SK-N-SH (cell line): ENCODE measurements around the gene CBLL2. TPM values are rescaled to one million over a fixed set of nuclear protein-coding genes. Genes with fewer than 3 reads are reported as not detected.

Experiments
- CTCF ChIA-PET: fragments of 300-600, 350-600 bp; formaldehyde crosslinking; extraction: SDS; loops from one replicate; lab custom pipeline; 2021; lab: Yijun Ruan, JAX
- POLR2A ChIA-PET: fragments of 350-600 bp; sonication (Branson Sonifier 250); formaldehyde crosslinking; extraction: SDS; loops from one replicate; lab custom pipeline; 2020; ENCODE audit warnings: antibody characterized with exemption, inconsistent platforms; lab: Yijun Ruan, JAX
- DNase-seq: peaks from one replicate; pipeline ENCODE4 v3.0.0; 2012
- H2AFZ ChIP-seq: fragments of 200-600 bp; sonication (generic); 2 replicates; pipeline ENCODE4 v1.8.1; 2016; ENCODE audit warnings: antibody characterized with exemption, mild to moderate bottlenecking, low read depth
- H3F3A ChIP-seq: fragments of 200-600 bp; sonication (generic); replicated peaks from 2 replicates; pipeline ENCODE3; 2016; ENCODE audit warnings: antibody characterized with exemption, mild to moderate bottlenecking; ENCODE audit not compliant: insufficient read depth
- H3K27ac ChIP-seq, 2 experiments: fragments of 200-500 bp in 1 of 2; fragments of 200-600 bp in 1 of 2; sonication (Bioruptor generic) in 1 of 2; sonication (generic), shearing (Covaris generic) in 1 of 2; 2 replicates each; pipeline versions ENCODE4 v1.5.1 to v1.6.1; 2014 to 2016; ENCODE audit warnings: low read depth in 2 of 2, inconsistent platforms in 1 of 2, low read length in 1 of 2, mild to moderate bottlenecking in 1 of 2, mixed read lengths in 1 of 2
- H3K27me3 ChIP-seq: fragments of 200-600 bp; sonication (generic), shearing (Covaris generic); 2 replicates; pipeline ENCODE4 v1.6.1; 2016; ENCODE audit warnings: mixed run types; ENCODE audit not compliant: insufficient read depth
- H3K36me3 ChIP-seq, 2 experiments: fragments of 200-500 bp in 1 of 2; fragments of 200-600 bp in 1 of 2; sonication (Bioruptor generic) in 1 of 2; sonication (generic) in 1 of 2; replicated peaks in 1 of 2; 2 replicates each; pipeline versions ENCODE3 to v1.5.1; 2014 to 2016; ENCODE audit warnings: low read length in 1 of 2, mild to moderate bottlenecking in 1 of 2; ENCODE audit not compliant: insufficient read depth in 2 of 2, control insufficient read depth in 1 of 2
- H3K4me1 ChIP-seq, 2 experiments: fragments of 200-500 bp in 1 of 2; fragments of 200-600 bp in 1 of 2; sonication (Bioruptor generic) in 1 of 2; sonication (generic), shearing (Covaris generic) in 1 of 2; 2 replicates each; pipeline versions ENCODE4 v1.5.1 to v1.6.1; 2014 to 2016; ENCODE audit warnings: low read depth in 1 of 2, low read length in 1 of 2, mixed run types in 1 of 2; ENCODE audit not compliant: insufficient read depth in 2 of 2, control insufficient read depth in 1 of 2
- H3K4me2 ChIP-seq: fragments of 200-600 bp; sonication (generic), shearing (Covaris generic); 2 replicates; pipeline ENCODE4 v1.6.1; 2017; ENCODE audit warnings: mixed run types
- H3K4me3 ChIP-seq, 2 experiments: fragments of 200-500 bp in 1 of 2; fragments of 200-600 bp in 1 of 2; sonication (Bioruptor generic) in 1 of 2; sonication (generic), shearing (Covaris generic) in 1 of 2; 2 replicates each; pipeline versions ENCODE4 v1.5.1 to v1.8.1; 2014 to 2016; ENCODE audit warnings: low read depth in 2 of 2, inconsistent platforms in 1 of 2, low read length in 1 of 2, mild to moderate bottlenecking in 1 of 2, mixed read lengths in 1 of 2, moderate library complexity in 1 of 2
- H3K79me2 ChIP-seq: fragments of 200-600 bp; sonication (generic); 2 replicates; pipeline ENCODE4 v1.8.1; 2017; ENCODE audit warnings: mild to moderate bottlenecking; ENCODE audit not compliant: insufficient read depth
- H3K9ac ChIP-seq: fragments of 200-600 bp; sonication (generic); 2 replicates; pipeline ENCODE4 v1.6.1; 2017; ENCODE audit warnings: mixed run types
- H3K9me2 ChIP-seq: fragments of 200-600 bp; sonication (generic); 2 replicates; pipeline ENCODE4 v1.6.1; 2017; ENCODE audit warnings: mixed run types
- H3K9me3 ChIP-seq: fragments of 200-600 bp; sonication (generic); 2 replicates; pipeline ENCODE4 v1.6.1; 2017; ENCODE audit warnings: mixed run types, mild to moderate bottlenecking, moderate library complexity
- H4K20me1 ChIP-seq: fragments of 200-600 bp; sonication (generic); 2 replicates; pipeline ENCODE4 v1.6.1; 2017; ENCODE audit warnings: mild to moderate bottlenecking, mixed run types; ENCODE audit not compliant: insufficient read depth
- EP300 ChIP-seq, 2 experiments: IDR thresholded peaks; 2 replicates each; pipeline versions ENCODE4 v1.4.0 to v1.6.1; 2012; ENCODE audit warnings: borderline replicate concordance in 1 of 2, low read depth in 1 of 2, low read length in 1 of 2
- FOSL2 ChIP-seq: IDR thresholded peaks from 2 replicates; pipeline ENCODE4 v1.4.0; 2012; ENCODE audit warnings: low read depth, mild to moderate bottlenecking, moderate library complexity, borderline replicate concordance
- FOXM1 ChIP-seq: IDR thresholded peaks from 2 replicates; pipeline ENCODE4 v1.4.0; 2012; ENCODE audit warnings: low read depth, mild to moderate bottlenecking
- GABPA ChIP-seq: IDR thresholded peaks from 2 replicates; pipeline ENCODE4 v1.4.0; 2012; ENCODE audit warnings: low read depth, mild to moderate bottlenecking
- GATA2 ChIP-seq: sonication (generic); formaldehyde crosslinking; IDR thresholded peaks from 2 replicates; pipeline ENCODE4 v1.5.0; 2020; ENCODE audit warnings: mild to moderate bottlenecking, missing genetic modification reagents
- JUND ChIP-seq: IDR thresholded peaks from 2 replicates; pipeline ENCODE4 v1.4.0; 2012
- MXI1 ChIP-seq: IDR thresholded peaks from 2 replicates; pipeline ENCODE4 v1.6.1; 2012; ENCODE audit warnings: mild to moderate bottlenecking, low read depth, low read length, improper control_type of control experiment
- NFIC ChIP-seq: IDR thresholded peaks from 2 replicates; pipeline ENCODE4 v1.4.0; 2012; ENCODE audit warnings: borderline replicate concordance
- RAD21 ChIP-seq: IDR thresholded peaks from 2 replicates; pipeline ENCODE4 v1.6.1; 2012; ENCODE audit warnings: mild to moderate bottlenecking, low read length
- SIN3A ChIP-seq: IDR thresholded peaks from 2 replicates; pipeline ENCODE4 v1.6.1; 2012; ENCODE audit warnings: low read depth, mild to moderate bottlenecking, low read length, moderate library complexity, borderline replicate concordance
- TCF12 ChIP-seq: IDR thresholded peaks from 2 replicates; pipeline ENCODE4 v1.4.0; 2012
- TEAD4 ChIP-seq: IDR thresholded peaks from 2 replicates; pipeline ENCODE4 v1.4.0; 2012; ENCODE audit warnings: mild to moderate bottlenecking, borderline replicate concordance; ENCODE audit not compliant: insufficient read depth
- YY1 ChIP-seq: IDR thresholded peaks from 2 replicates; pipeline ENCODE4 v1.4.0; 2012; ENCODE audit warnings: low read depth, mild to moderate bottlenecking
- WGBS: methylation state at CpG from one replicate; pipeline ENCODE4 v1.1.6; 2017; ENCODE audit warnings: low lambda C conversion rate; 5-methylcytosine and 5-hydroxymethylcytosine counted together
- polyA plus RNA-seq, 3 experiments: library from polyadenylated mRNA; depleted of rRNA; stranded (reverse); fragments of >200 nt; gene quantifications; 2 replicates each; pipeline ENCODE4 v1.2.3, GENCODE V29; 2012
- TF ChIP-seq, protein P1 (sequence below): fragments of 150-350 bp; IDR thresholded peaks from 2 replicates; pipeline ENCODE4 v1.6.1; 2017; ENCODE audit warnings: antibody characterized with exemption, low read length, low read depth, borderline replicate concordance

CBLL2 gene
- polyA plus RNA-seq, 1 of the 3 experiments (the other 2 are of a cell fraction): not detected

DNA sequence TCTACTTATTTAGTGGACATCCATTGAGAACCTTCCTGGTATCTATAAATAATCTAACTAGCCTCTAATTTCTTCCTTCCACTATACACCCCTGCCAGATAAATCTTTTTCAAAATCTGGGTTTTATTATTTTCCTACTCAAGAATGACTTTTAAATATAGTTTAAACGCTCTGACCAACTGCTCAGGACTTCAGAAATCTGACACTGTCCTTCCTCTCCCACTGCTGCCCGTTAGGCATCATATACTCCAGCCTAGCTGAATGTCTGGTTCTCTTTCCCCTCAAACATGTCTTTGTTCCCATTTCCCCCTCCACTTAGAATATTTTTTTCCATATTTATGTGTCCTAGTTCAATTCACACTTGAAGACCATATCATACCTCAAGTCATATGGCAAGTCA, 35.2 kb upstream of the CBLL2 start:
- CTCF ChIA-PET: no interaction called here
- 13% methylated on average over 2 of the region's 2 CpGs for WGBS
- no peak overlapping the region for H3K4me3 ChIP-seq

GRCh38 chrX:22246620-22247019, 26.1 kb upstream of the CBLL2 start:
- Histone ChIP-seq H3K9ac (no peak overlapping the region), H3K9me2 (no peaks in the 10 kb centered on the region), H2AFZ (peak overlapping the region; percentile 7; the same call in 1 of the 2 replicates), H3K4me2 (peak overlapping the region; percentile 13; the same call in 1 of the 2 replicates), H3K4me1 (0 out of 4 replicates have a peak, but pooled peaks cover 0 to 7% of the 10 kb centered on the region in 2 experiments), H3K9me3 (no peaks in the 10 kb centered on the region), H3F3A (peaks cover 21% of the 10 kb centered on the region), H3K4me3 (no peak overlapping the region), H4K20me1 (no peaks in the 10 kb centered on the region), H3K36me3 (no peaks in the 10 kb centered on the region), H3K79me2 (no peaks in the 10 kb centered on the region), H3K27me3 (no peaks in the 10 kb centered on the region), H3K27ac (peak overlapping the region in 1 of 2 experiments; percentile 53; a peak in 2 of 4 replicates)
- DNase-seq: no peak
- 12% methylated on average over 2 of the region's 2 CpGs for WGBS
- CTCF ChIA-PET: interaction anchor here (1.6 kb wide), 1 partner anchor 261 kb away, joined by 3 read pairs; no protein-coding TSS in a partner anchor
- POLR2A ChIA-PET: no interaction called here
- TF ChIP-seq FOSL2 (no peak), TEAD4 (no peak), YY1 (no peak), SIN3A (no peak), MXI1 (no peak)
- TF ChIP-seq, protein P1, sequence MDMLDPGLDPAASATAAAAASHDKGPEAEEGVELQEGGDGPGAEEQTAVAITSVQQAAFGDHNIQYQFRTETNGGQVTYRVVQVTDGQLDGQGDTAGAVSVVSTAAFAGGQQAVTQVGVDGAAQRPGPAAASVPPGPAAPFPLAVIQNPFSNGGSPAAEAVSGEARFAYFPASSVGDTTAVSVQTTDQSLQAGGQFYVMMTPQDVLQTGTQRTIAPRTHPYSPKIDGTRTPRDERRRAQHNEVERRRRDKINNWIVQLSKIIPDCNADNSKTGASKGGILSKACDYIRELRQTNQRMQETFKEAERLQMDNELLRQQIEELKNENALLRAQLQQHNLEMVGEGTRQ: no peak

More for the DNA sequence above, 35.2 kb upstream of the CBLL2 start:
- POLR2A ChIA-PET: no interaction called here
- H3K79me2 ChIP-seq: no peaks in the 10 kb centered on the region
- H3K4me2 ChIP-seq: peak overlapping the region; percentile 48; the same call in 1 of the 2 replicates
- no peaks in the 10 kb centered on the region for H3K9me2 ChIP-seq
- H3K27me3 ChIP-seq: no peaks in the 10 kb centered on the region
- no peak overlapping the region for H3K9ac ChIP-seq
- H3K4me1 ChIP-seq: no peaks in the 10 kb centered on the region
- no peaks in the 10 kb centered on the region for H3K9me3 ChIP-seq
- H2AFZ ChIP-seq: no peak overlapping the region; the same call in 1 of the 2 replicates
- no peak for DNase-seq
- H3K27ac ChIP-seq: peak overlapping the region in 1 of 2 experiments; percentile 66; a peak in 2 of 4 replicates
- H4K20me1 ChIP-seq: no peaks in the 10 kb centered on the region
- TF ChIP-seq EP300 (IDR thresholded peaks at IDR 0.05; ENCODE audit: borderline replicate concordance in 1 of 2, low read depth in 1 of 2, low read length in 1 of 2) (no peak), FOSL2 (no peak), FOXM1 (no peak), SIN3A (no peak), RAD21 (no peak), GABPA (no peak)
- no peaks in the 10 kb centered on the region for H3K36me3 ChIP-seq
- peaks cover 10% of the 10 kb centered on the region for H3F3A ChIP-seq

- Histone ChIP-seq H3K9me3 (no peaks in the 10 kb centered on the region), H3K4me1 (0 out of 4 replicates have a peak, but pooled peaks cover 0 to 7% of the 10 kb centered on the region in 2 experiments), H3K27me3 (no peaks in the 10 kb centered on the region), H3K79me2 (no peaks in the 10 kb centered on the region), H4K20me1 (no peaks in the 10 kb centered on the region), H3K27ac (peak overlapping the region in 1 of 2 experiments; percentile 53; a peak in 2 of 4 replicates), H3K9me2 (no peaks in the 10 kb centered on the region), H3K4me2 (peak overlapping the region; percentile 13; the same call in 1 of the 2 replicates), H3K9ac (no peak overlapping the region), H3F3A (peaks cover 21% of the 10 kb centered on the region), H3K36me3 (no peaks in the 10 kb centered on the region), H2AFZ (peak overlapping the region; percentile 7; the same call in 1 of the 2 replicates), H3K4me3 (no peak overlapping the region)
- TF ChIP-seq JUND (peak; percentile 4; the same call in 1 of the 2 replicates), TCF12 (peak; percentile 19; the same call in 1 of the 2 replicates), TEAD4 (peak; percentile 69; the same call in 1 of the 2 replicates), EP300 (IDR thresholded peaks at IDR 0.05; ENCODE audit: borderline replicate concordance in 1 of 2, low read depth in 1 of 2, low read length in 1 of 2) (peak in 1 of 2 experiments; percentile 34; a peak in 1 of 4 replicates), NFIC (peak; percentile 48), GATA2 (CRISPR knock-in tag) (no peak)
- POLR2A ChIA-PET: no interaction called here
- no peak for DNase-seq
- 4% methylated on average over 1 of the region's 1 CpG for WGBS
- CTCF ChIA-PET: interaction anchor here (1.6 kb wide), 1 partner anchor 262 kb away, joined by 3 read pairs; no protein-coding TSS in a partner anchor
Measured at GRCh38 chrX:22247169-22247568, 25.5 kb upstream of the CBLL2 start.
